ENCODE results near the gene AFG1L.

AFG1L gene

DNA sequence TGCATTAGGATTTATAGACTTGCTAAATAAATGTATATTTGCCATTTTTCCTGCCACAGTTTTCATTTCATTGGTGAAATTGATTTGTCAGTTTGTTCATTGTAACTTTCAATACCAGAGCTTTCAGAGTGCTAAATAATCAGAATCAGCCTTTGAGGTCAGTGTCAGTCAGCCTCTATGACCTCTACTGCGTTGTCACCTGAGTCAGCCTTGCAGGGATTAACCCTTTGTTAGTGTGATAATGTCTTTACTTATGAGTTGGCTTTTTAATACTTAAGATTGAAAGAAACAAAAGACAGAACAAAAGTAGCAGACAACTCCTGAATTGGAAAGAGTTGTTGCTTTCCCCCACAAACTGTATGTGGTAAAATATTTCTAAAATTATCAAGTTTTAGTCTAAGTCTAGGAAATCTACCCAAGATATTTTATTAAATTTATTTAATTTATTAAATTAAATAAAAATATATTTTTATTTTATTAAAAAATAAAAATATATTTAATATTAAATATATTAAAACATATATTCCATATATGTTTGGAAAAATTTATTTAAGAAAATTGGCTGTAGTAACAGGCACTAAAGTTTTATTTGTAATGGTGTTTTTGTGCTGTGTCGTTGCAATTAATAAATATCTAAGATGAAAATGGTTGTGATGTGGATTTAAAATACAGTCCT is 125.2 kb downstream of the AFG1L start:
- TF ChIP-seq POLR2AphosphoS5 (IDR thresholded peaks at IDR 0.05; ENCODE audit: low read depth): no peak
- TF ChIP-seq, protein P1, sequence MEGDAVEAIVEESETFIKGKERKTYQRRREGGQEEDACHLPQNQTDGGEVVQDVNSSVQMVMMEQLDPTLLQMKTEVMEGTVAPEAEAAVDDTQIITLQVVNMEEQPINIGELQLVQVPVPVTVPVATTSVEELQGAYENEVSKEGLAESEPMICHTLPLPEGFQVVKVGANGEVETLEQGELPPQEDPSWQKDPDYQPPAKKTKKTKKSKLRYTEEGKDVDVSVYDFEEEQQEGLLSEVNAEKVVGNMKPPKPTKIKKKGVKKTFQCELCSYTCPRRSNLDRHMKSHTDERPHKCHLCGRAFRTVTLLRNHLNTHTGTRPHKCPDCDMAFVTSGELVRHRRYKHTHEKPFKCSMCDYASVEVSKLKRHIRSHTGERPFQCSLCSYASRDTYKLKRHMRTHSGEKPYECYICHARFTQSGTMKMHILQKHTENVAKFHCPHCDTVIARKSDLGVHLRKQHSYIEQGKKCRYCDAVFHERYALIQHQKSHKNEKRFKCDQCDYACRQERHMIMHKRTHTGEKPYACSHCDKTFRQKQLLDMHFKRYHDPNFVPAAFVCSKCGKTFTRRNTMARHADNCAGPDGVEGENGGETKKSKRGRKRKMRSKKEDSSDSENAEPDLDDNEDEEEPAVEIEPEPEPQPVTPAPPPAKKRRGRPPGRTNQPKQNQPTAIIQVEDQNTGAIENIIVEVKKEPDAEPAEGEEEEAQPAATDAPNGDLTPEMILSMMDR (IDR thresholded peaks at IDR 0.05; ENCODE audit: insufficient read depth, low read length): no peak
- no peak for TF ChIP-seq SPI1 (IDR thresholded peaks at IDR 0.05; ENCODE audit: borderline replicate concordance, low read depth)
- no peak for TF ChIP-seq GABPA (IDR thresholded peaks at IDR 0.05; ENCODE audit: low read depth)
- TF ChIP-seq, protein P2, sequence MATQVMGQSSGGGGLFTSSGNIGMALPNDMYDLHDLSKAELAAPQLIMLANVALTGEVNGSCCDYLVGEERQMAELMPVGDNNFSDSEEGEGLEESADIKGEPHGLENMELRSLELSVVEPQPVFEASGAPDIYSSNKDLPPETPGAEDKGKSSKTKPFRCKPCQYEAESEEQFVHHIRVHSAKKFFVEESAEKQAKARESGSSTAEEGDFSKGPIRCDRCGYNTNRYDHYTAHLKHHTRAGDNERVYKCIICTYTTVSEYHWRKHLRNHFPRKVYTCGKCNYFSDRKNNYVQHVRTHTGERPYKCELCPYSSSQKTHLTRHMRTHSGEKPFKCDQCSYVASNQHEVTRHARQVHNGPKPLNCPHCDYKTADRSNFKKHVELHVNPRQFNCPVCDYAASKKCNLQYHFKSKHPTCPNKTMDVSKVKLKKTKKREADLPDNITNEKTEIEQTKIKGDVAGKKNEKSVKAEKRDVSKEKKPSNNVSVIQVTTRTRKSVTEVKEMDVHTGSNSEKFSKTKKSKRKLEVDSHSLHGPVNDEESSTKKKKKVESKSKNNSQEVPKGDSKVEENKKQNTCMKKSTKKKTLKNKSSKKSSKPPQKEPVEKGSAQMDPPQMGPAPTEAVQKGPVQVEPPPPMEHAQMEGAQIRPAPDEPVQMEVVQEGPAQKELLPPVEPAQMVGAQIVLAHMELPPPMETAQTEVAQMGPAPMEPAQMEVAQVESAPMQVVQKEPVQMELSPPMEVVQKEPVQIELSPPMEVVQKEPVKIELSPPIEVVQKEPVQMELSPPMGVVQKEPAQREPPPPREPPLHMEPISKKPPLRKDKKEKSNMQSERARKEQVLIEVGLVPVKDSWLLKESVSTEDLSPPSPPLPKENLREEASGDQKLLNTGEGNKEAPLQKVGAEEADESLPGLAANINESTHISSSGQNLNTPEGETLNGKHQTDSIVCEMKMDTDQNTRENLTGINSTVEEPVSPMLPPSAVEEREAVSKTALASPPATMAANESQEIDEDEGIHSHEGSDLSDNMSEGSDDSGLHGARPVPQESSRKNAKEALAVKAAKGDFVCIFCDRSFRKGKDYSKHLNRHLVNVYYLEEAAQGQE (IDR thresholded peaks at IDR 0.05; ENCODE audit: insufficient replicate concordance, low read depth): no peak
- H3K4me3 ChIP-seq (replicated peaks; ENCODE audit: insufficient read depth, low read length): no peak overlapping the region
- DNase-seq (ENCODE audit: low read depth in 1 of 2, low spot score in 1 of 2): no peak
- H3K27ac ChIP-seq (replicated peaks): no peak overlapping the region
- H3K27me3 ChIP-seq (ENCODE audit: insufficient read depth, poor library complexity, severe bottlenecking): no peaks in the 10 kb centered on the region

DNA sequence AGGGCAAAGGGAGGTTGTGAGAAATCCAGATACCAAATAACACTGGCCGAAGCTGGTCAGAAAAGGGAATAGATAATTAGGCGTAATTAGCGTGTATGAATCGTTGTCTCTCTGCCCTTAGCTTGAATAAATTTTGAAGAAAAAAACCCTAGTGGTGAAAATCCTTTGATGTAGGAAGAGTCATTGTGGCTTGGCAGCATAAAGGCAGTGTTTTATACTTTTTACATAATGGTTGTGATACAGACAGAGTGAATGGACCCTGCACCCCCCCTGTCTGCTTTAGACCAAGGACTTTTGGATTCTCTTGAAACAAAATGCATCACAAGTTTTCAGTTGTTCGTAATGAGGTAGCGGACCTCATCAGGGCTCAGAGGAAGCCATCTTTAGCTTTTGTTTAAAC is 126.5 kb downstream of the AFG1L start:
- no peak for TF ChIP-seq POLR2AphosphoS5 (IDR thresholded peaks at IDR 0.05; ENCODE audit: low read depth)
- no peak for TF ChIP-seq GABPA (IDR thresholded peaks at IDR 0.05; ENCODE audit: low read depth)
- TF ChIP-seq, protein P1 (IDR thresholded peaks at IDR 0.05; ENCODE audit: insufficient read depth, low read length): no peak
- TF ChIP-seq SPI1 (IDR thresholded peaks at IDR 0.05; ENCODE audit: borderline replicate concordance, low read depth): no peak
- H3K4me3 ChIP-seq (replicated peaks; ENCODE audit: insufficient read depth, low read length): no peak overlapping the region
- H3K27ac ChIP-seq (replicated peaks): no peak overlapping the region
- no peaks in the 10 kb centered on the region for H3K27me3 ChIP-seq (ENCODE audit: insufficient read depth, poor library complexity, severe bottlenecking)
- no peak for DNase-seq (ENCODE audit: low read depth in 1 of 2, low spot score in 1 of 2)

- TF ChIP-seq GABPA (IDR thresholded peaks at IDR 0.05; ENCODE audit: low read depth) (no peak), SPI1 (IDR thresholded peaks at IDR 0.05; ENCODE audit: borderline replicate concordance, low read depth) (no peak), POLR2AphosphoS5 (IDR thresholded peaks at IDR 0.05; ENCODE audit: low read depth) (no peak)
- TF ChIP-seq, protein P2 (IDR thresholded peaks at IDR 0.05; ENCODE audit: insufficient replicate concordance, low read depth): no peak
- TF ChIP-seq, protein P1 (IDR thresholded peaks at IDR 0.05; ENCODE audit: insufficient read depth, low read length): no peak
- no peak for DNase-seq (ENCODE audit: low read depth in 1 of 2, low spot score in 1 of 2)
- Histone ChIP-seq H3K4me3 (replicated peaks; ENCODE audit: insufficient read depth, low read length) (no peak overlapping the region), H3K27ac (replicated peaks) (no peak overlapping the region), H3K27me3 (ENCODE audit: insufficient read depth, poor library complexity, severe bottlenecking) (no peaks in the 10 kb centered on the region)
Measured at GRCh38 chr6:108423982-108424705, 129.3 kb downstream of the AFG1L start.

Data from HL-60 (cell line).